Measurements from ENCODE around the gene CAMKMT. TPM values are rescaled to one million over a fixed set of nuclear protein-coding genes. Genes with fewer than 3 reads are reported as not detected.

CAMKMT gene
- total and polyA plus RNA-seq, 9 of the 15 experiments (the other 6 are each of a cell fraction or from before 2014, with no cell fraction given), result 1.6 to 15.3 (median 7.4) TPM

- peak; percentile 71 for TF ChIP-seq ZBTB40 (IDR thresholded peaks at IDR 0.05)
- TF ChIP-seq ZBTB40 (CRISPR knock-in tag; IDR thresholded peaks at IDR 0.05), result no peak
- TF ChIP-seq ZNF436 (CRISPR knock-in tag; IDR thresholded peaks at IDR 0.05), result no peak
- TF ChIP-seq SPI1 (IDR thresholded peaks at IDR 0.05; ENCODE audit: borderline replicate concordance, low read depth, low read length), result no peak
- TF ChIP-seq SRF (CRISPR knock-in tag; IDR thresholded peaks at IDR 0.05), result no peak
- 0 out of 2 replicates have a peak, but pooled peaks have one; percentile 58 for TF ChIP-seq ETS1 (conservative IDR thresholded peaks at IDR 0.05; ENCODE audit: control insufficient read depth, low read depth, low read length)
- TF ChIP-seq THRB (CRISPR knock-in tag; conservative IDR thresholded peaks at IDR 0.05), result no peak
- TF ChIP-seq ZMIZ1 (IDR thresholded peaks at IDR 0.05; ENCODE audit: low read depth in 2 of 2, low read length in 2 of 2), result 0 out of 4 replicates have a peak, but pooled peaks of 1 of the 2 experiments have one; percentile 29
- no peak for TF ChIP-seq PCBP1 (IDR thresholded peaks at IDR 0.05; ENCODE audit: low read depth, low read length, poor library complexity, severe bottlenecking)
These were observed at the start of gene CAMKMT, which contains the start of gene PREPL (continued) for GRCh38 chr2:44361330-44362206.
